Activated T-helper 17 cell treated with anti-CD3 and anti-CD28 coated beads, Interleukin-2, amount 50 U/mL, for 72 hours (primary cell): ENCODE data around the gene CYP21A2. TPM values are rescaled to one million over a fixed set of nuclear protein-coding genes. Genes with fewer than 3 reads are reported as not detected.
"Not testable (repeated sequence)": the region's sequence is repeated elsewhere in the genome, so short reads cannot be mapped to it uniquely, and the experiment has no call there.

Experiments
- ATAC-seq: fragments of 150-1000 bp; cut with Tn5 transposase; replicated peaks from 2 replicates; pipeline ENCODE4 v1.10.0; 2021; ENCODE audit warnings: mild to moderate bottlenecking, moderate library complexity
- H3K27ac Mint-ChIP-seq: one replicate; pipeline ENCODE4 v1.8.0; 2022; ENCODE audit warnings: mixed read lengths
- H3K27me3 Mint-ChIP-seq: one replicate; pipeline ENCODE4 v1.8.0; 2022; ENCODE audit warnings: mixed read lengths
- H3K36me3 Mint-ChIP-seq: one replicate; pipeline ENCODE4 v1.8.0; 2022; ENCODE audit warnings: low read depth, mild to moderate bottlenecking, mixed read lengths
- H3K4me1 Mint-ChIP-seq: one replicate; pipeline ENCODE4 v1.8.0; 2022; ENCODE audit warnings: mixed read lengths
- H3K4me3 Mint-ChIP-seq: one replicate; pipeline ENCODE4 v1.8.0; 2022; ENCODE audit warnings: mild to moderate bottlenecking, mixed read lengths
- H3K9me3 Mint-ChIP-seq: one replicate; pipeline ENCODE4 v1.8.0; 2022; ENCODE audit warnings: mixed read lengths
- total RNA-seq, 2 donors: library from RNA; stranded (reverse); gene quantifications; one replicate each; pipeline ENCODE4 v1.2.3, GENCODE V29; 2022

The CYP21A2 gene
- total RNA-seq, 2 donors from 2014 or later: 0.16 to 0.91 TPM

- H3K4me1 Mint-ChIP-seq, H3K9me3 Mint-ChIP-seq, H3K27ac Mint-ChIP-seq, ATAC-seq, H3K4me3 Mint-ChIP-seq, H3K27me3 Mint-ChIP-seq, H3K36me3 Mint-ChIP-seq: not testable (repeated sequence)
Measured at GRCh38 chr6:32010856-32011530, 27.2 kb upstream of the CYP21A2 start.

GRCh38 chr6:32012941-32013617, 25.1 kb upstream of the CYP21A2 start:
- H3K4me3 Mint-ChIP-seq, ATAC-seq, H3K4me1 Mint-ChIP-seq, H3K27ac Mint-ChIP-seq, H3K9me3 Mint-ChIP-seq, H3K36me3 Mint-ChIP-seq, H3K27me3 Mint-ChIP-seq: not testable (repeated sequence)

DNA sequence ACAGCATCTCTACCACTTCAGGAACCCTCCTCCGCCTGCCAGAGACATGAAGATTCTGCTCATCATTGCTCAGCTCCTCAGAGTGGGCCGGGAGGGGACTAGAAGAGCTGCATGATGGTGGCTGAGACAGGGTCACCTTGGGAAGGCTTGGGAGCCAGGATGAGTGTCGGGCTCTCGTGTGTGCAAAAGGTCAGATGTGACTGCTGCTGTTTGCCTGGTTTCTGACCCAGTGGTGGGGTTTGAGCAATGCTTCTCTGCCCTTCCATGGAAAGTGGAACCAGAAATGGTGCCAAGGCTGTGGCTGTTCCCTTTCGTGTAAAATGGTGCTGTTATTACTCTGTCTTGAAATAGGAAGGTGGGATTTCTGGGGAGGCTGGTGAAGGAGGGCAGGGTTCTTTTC, 24.5 kb upstream of the CYP21A2 start:
- not testable (repeated sequence) for H3K36me3 Mint-ChIP-seq, H3K4me1 Mint-ChIP-seq, H3K27ac Mint-ChIP-seq, H3K9me3 Mint-ChIP-seq, H3K4me3 Mint-ChIP-seq, ATAC-seq, H3K27me3 Mint-ChIP-seq

GRCh38 chr6:32014547-32014946, 23.7 kb upstream of the CYP21A2 start, which contains the start of gene C4B:
Gene C4B (plus strand): TSS chr6:32014795. CDS start chr6:32014846, 51 bp downstream.
- H3K27me3 Mint-ChIP-seq, H3K4me1 Mint-ChIP-seq, H3K27ac Mint-ChIP-seq: not testable (repeated sequence)

DNA sequence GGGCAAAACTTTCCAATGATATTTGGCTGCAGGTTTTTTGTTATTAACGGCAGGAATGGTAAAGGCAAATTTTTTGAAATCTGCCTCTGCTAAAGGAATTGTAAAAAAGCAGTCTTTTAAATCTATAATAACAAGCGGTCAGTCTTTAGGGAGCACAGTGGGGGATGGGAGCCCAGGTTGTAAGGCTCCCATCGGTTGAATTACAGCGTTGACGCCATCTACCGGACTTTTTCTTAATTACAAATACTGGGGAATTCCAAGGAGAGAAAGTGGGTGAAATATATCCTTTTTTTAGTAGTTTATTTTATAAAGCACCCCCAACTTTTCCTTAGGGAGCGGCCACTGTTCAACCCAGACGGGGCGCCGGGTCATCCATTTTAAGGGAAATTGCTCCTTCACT, 16.1 kb upstream of the CYP21A2 start:
- H3K27ac Mint-ChIP-seq, H3K36me3 Mint-ChIP-seq, H3K4me3 Mint-ChIP-seq, H3K9me3 Mint-ChIP-seq, H3K27me3 Mint-ChIP-seq, ATAC-seq, H3K4me1 Mint-ChIP-seq: not testable (repeated sequence)

More at GRCh38 chr6:32014547-32014946, 23.7 kb upstream of the CYP21A2 start, which contains the start of gene C4B:
- not testable (repeated sequence) for H3K4me3 Mint-ChIP-seq, H3K9me3 Mint-ChIP-seq, ATAC-seq, H3K36me3 Mint-ChIP-seq

GRCh38 chr6:32028631-32029030, 9.6 kb upstream of the CYP21A2 start:
- H3K27ac Mint-ChIP-seq, H3K4me1 Mint-ChIP-seq, H3K4me3 Mint-ChIP-seq, H3K36me3 Mint-ChIP-seq, ATAC-seq, H3K27me3 Mint-ChIP-seq, H3K9me3 Mint-ChIP-seq: not testable (repeated sequence)

DNA sequence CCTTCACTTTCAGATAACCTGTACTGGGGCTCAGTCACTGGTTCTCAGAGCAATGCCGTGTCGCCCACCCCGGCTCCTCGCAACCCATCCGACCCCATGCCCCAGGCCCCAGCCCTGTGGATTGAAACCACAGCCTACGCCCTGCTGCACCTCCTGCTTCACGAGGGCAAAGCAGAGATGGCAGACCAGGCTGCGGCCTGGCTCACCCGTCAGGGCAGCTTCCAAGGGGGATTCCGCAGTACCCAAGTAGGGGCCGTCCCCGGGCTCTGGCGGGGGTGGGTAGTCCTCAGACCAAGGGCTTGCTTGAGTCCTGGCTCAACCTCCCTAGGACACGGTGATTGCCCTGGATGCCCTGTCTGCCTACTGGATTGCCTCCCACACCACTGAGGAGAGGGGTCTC, 8.7 kb upstream of the CYP21A2 start:
- H3K27me3 Mint-ChIP-seq, H3K27ac Mint-ChIP-seq, ATAC-seq, H3K4me3 Mint-ChIP-seq, H3K9me3 Mint-ChIP-seq, H3K4me1 Mint-ChIP-seq, H3K36me3 Mint-ChIP-seq: not testable (repeated sequence)

DNA sequence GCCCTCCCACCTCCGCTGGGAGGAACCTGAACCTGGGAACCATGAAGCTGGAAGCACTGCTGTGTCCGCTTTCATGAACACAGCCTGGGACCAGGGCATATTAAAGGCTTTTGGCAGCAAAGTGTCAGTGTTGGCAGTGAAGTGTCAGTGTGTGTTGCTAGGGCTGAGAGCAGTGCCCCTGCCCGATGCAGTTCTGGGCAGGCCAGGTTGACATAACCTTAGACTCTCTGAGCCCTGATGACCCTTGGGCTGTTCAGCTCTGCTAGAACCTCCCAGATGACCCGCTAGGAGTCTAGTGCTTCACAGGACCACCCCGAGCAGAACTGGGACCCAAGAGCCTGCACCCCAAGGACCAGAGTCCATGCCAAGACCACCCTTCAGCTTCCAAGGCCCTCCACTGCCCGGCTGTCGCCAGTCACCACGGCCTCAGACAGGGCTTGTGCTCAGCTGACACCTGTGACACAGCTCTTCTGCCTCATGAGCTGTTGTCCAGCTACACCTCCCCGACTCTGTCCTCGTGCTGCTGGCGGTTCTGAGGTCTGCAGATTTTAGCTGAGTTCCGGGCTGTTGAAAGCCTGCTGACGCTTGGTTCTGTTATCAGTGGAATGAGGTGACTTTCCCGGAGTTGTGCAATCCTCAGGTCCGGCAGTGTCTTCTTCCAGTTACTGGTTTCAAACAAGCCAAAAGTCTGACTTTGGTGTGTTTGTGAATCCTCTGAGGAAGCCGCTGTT, 2.8 kb upstream of the CYP21A2 start:
- not testable (repeated sequence) for ATAC-seq, H3K9me3 Mint-ChIP-seq, H3K36me3 Mint-ChIP-seq, H3K27ac Mint-ChIP-seq, H3K4me1 Mint-ChIP-seq, H3K27me3 Mint-ChIP-seq, H3K4me3 Mint-ChIP-seq

DNA sequence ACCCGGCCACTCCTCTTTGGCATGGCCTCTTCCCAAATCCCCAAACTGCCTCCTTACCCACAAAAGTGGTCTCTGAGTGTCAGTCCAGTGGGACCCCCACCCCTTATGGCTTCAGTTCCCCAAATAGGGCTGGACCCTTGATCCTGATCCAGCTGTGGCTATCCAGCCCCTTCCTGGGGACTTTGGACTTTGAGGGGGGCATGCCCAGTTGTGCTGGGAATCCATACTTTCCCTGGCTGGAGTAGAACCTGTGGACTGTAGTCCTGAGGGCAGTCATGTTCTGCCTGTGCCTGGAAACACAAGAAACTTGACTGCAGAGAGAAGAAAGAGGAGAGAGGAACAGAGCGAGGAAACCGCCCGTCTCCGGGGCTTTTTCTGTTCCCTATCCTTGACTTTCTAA, 1.1 kb upstream of the CYP21A2 start:
- H3K4me1 Mint-ChIP-seq, H3K4me3 Mint-ChIP-seq, H3K36me3 Mint-ChIP-seq, H3K9me3 Mint-ChIP-seq, ATAC-seq, H3K27me3 Mint-ChIP-seq, H3K27ac Mint-ChIP-seq: not testable (repeated sequence)

GRCh38 chr6:32038878-32039277, 663 bp downstream of the CYP21A2 start:
- not testable (repeated sequence) for H3K4me1 Mint-ChIP-seq, H3K36me3 Mint-ChIP-seq, H3K9me3 Mint-ChIP-seq, H3K4me3 Mint-ChIP-seq, H3K27me3 Mint-ChIP-seq, H3K27ac Mint-ChIP-seq, ATAC-seq

- not testable (repeated sequence) for H3K9me3 Mint-ChIP-seq
Measured at GRCh38 chr6:32039321-32040274, 1.4 kb downstream of the CYP21A2 start.

DNA sequence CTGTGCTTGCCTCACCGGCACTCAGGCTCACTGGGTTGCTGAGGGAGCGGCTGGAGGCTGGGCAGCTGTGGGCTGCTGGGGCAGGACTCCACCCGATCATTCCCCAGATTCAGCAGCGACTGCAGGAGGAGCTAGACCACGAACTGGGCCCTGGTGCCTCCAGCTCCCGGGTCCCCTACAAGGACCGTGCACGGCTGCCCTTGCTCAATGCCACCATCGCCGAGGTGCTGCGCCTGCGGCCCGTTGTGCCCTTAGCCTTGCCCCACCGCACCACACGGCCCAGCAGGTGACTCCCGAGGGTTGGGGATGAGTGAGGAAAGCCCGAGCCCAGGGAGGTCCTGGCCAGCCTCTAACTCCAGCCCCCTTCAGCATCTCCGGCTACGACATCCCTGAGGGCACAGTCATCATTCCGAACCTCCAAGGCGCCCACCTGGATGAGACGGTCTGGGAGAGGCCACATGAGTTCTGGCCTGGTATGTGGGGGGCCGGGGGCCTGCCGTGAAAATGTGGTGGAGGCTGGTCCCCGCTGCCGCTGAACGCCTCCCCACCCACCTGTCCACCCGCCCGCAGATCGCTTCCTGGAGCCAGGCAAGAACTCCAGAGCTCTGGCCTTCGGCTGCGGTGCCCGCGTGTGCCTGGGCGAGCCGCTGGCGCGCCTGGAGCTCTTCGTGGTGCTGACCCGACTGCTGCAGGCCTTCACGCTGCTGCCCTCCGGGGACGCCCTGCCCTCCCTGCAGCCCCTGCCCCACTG, 2.3 kb downstream of the CYP21A2 start:
- not testable (repeated sequence) for H3K4me3 Mint-ChIP-seq, ATAC-seq, H3K4me1 Mint-ChIP-seq, H3K27ac Mint-ChIP-seq, H3K9me3 Mint-ChIP-seq, H3K36me3 Mint-ChIP-seq, H3K27me3 Mint-ChIP-seq

More at GRCh38 chr6:32039321-32040274, 1.4 kb downstream of the CYP21A2 start:
- ATAC-seq, H3K27ac Mint-ChIP-seq, H3K4me1 Mint-ChIP-seq, H3K36me3 Mint-ChIP-seq, H3K27me3 Mint-ChIP-seq, H3K4me3 Mint-ChIP-seq: not testable (repeated sequence)

GRCh38 chr6:32041050-32041321, 2.8 kb downstream of the CYP21A2 start:
- H3K4me3 Mint-ChIP-seq, H3K4me1 Mint-ChIP-seq, ATAC-seq, H3K27me3 Mint-ChIP-seq, H3K36me3 Mint-ChIP-seq, H3K27ac Mint-ChIP-seq, H3K9me3 Mint-ChIP-seq: not testable (repeated sequence)

DNA sequence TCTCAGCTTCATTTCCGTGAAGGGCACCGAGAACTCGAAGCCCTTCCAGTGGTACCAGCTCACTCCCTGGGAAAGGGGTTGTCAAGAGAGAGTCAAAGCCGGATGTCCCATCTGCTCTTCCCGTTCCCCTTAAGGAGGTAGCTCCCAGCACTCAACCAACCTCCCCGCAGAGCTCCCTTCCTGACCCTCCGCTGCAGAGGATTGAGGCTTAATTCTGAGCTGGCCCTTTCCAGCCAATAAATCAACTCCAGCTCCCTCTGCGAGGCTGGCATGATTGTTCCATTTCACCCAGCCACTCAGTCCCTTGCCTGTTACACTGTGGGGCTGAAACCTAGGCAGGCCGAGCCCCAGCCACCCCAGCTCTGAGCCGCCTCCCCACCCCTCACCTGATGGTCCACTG, 3.2 kb downstream of the CYP21A2 start:
- not testable (repeated sequence) for ATAC-seq, H3K4me1 Mint-ChIP-seq, H3K27ac Mint-ChIP-seq, H3K9me3 Mint-ChIP-seq, H3K36me3 Mint-ChIP-seq, H3K4me3 Mint-ChIP-seq, H3K27me3 Mint-ChIP-seq
